ENCODE results near the gene POTEG. TPM values are rescaled to one million over a fixed set of nuclear protein-coding genes. Genes with fewer than 3 reads are reported as not detected.
"Not testable (repeated sequence)": the region's sequence is repeated elsewhere in the genome, so short reads cannot be mapped to it uniquely, and the experiment has no call there.

POTEG gene
- total and polyA plus RNA-seq, 7 donors, result 0.04 TPM; not detected in 6

GRCh38 chr14:19362323-19362722, 71.8 kb downstream of the POTEG start:
- H3K9me3 ChIP-seq; DNase-seq; H3K4me3 ChIP-seq; H3K27ac ChIP-seq; H3K4me1 ChIP-seq; H3K36me3 ChIP-seq; intact Hi-C loops (cut with DNase I); H3K27me3 ChIP-seq: not testable (repeated sequence)
- 91 to 95% methylated on average over 11 to 13 of the region's 18 CpGs for WGBS, 2 donors

GRCh38 chr14:19361636-19362253, 72.4 kb downstream of the POTEG start:
- H3K27ac ChIP-seq; intact Hi-C loops (cut with DNase I); H3K9me3 ChIP-seq; H3K4me3 ChIP-seq; H3K36me3 ChIP-seq; H3K4me1 ChIP-seq; DNase-seq; H3K27me3 ChIP-seq: not testable (repeated sequence)
- 93 to 94% methylated on average over 21 to 22 of the region's 38 CpGs for WGBS, 2 donors

DNA sequence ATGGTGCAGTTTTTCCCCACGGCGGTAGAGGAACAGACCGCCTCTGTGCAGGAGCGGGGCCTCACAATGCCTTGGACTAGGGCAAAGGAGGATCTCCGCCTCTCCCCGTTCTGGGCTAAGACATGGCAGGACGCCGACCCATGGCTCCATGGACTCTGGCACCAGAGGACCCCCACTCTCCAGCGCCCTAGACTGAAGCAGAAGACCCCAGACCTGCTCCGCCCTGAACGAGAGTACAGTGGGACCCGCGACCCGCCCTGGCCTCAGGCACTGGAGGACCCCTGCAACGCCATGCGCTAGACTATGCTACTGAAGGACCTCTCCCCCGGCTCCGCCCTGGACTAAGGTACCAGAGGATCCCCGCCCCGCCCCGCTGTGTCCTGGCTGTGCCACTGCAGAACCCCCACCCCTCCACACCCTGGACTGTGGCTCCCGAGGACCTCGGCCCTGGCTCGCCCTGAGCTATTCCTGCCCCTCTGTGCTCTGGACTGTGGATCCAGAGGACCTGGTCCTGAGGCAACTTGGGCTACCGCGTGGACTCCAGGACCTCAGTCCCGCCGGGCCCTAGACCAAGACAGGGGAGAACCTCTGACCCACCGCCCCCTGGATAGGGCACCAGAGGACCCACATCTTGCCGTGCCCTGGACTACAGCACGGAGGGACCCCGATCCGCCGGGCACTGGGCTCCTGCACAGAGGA, 73.1 kb downstream of the POTEG start:
- WGBS, 2 donors, result 92% methylated on average over 8 of the region's 34 CpGs
- DNase-seq; H3K9me3 ChIP-seq; H3K4me1 ChIP-seq; H3K27me3 ChIP-seq; H3K27ac ChIP-seq; H3K4me3 ChIP-seq; H3K36me3 ChIP-seq; intact Hi-C loops (cut with DNase I): not testable (repeated sequence)

Small RNA genes within 50 kb of the gene (small RNA-seq; reads per million reads assigned to genes)
- 0 reads per million in 3 donors for gene RNU6-1268P

All from sigmoid colon (tissue), 7 donors.